HepG2 (cell line): ENCODE results near the gene HSF4. TPM values are rescaled to one million over a fixed set of nuclear protein-coding genes. Genes with fewer than 3 reads are reported as not detected.
A peak's percentile ranks its signal among the peaks of the same experiment; 100 is the strongest.

Source experiments
- ADNP ChIP-seq: sonication (generic); formaldehyde crosslinking; IDR thresholded peaks from 2 replicates; pipeline ENCODE4 v1.4.0; 2020; ENCODE audit warnings: missing genetic modification reagents
- ATRX ChIP-seq: sonication (generic); formaldehyde crosslinking; IDR thresholded peaks from 2 replicates; pipeline ENCODE4 v1.4.0; 2020; ENCODE audit warnings: missing genetic modification reagents, borderline replicate concordance
- DNMT3B ChIP-seq: conservative IDR thresholded peaks from 2 replicates; pipeline ENCODE4 v1.6.1; 2016; ENCODE audit warnings: missing biosample characterization, control low read depth
- FOXA3 ChIP-seq: IDR thresholded peaks from 2 replicates; pipeline ENCODE4 v1.6.1; 2016; ENCODE audit warnings: missing genetic modification reagents, missing compliant biosample characterization
- GMEB1 ChIP-seq: sonication (generic); formaldehyde crosslinking; IDR thresholded peaks from 2 replicates; pipeline ENCODE4 v1.5.1; 2020; ENCODE audit warnings: missing genetic modification reagents, mild to moderate bottlenecking, borderline replicate concordance
- JDP2 ChIP-seq: sonication (generic); formaldehyde crosslinking; IDR thresholded peaks from 2 replicates; pipeline ENCODE4 v1.8.1; 2022; ENCODE audit warnings: missing genetic modification reagents, borderline replicate concordance
- KLF6 ChIP-seq: IDR thresholded peaks from 2 replicates; pipeline ENCODE4 v1.8.0; 2016; ENCODE audit warnings: missing biosample characterization, missing genetic modification reagents
- MAF1 ChIP-seq: sonication (generic); formaldehyde crosslinking; IDR thresholded peaks from 2 replicates; pipeline ENCODE4 v1.5.0; 2020; ENCODE audit warnings: missing genetic modification reagents, borderline replicate concordance
- MEIS2 ChIP-seq: sonication (generic); formaldehyde crosslinking; IDR thresholded peaks from 2 replicates; pipeline ENCODE4 v1.9.0; 2021; ENCODE audit warnings: mild to moderate bottlenecking, missing genetic modification reagents
- NR2F6 ChIP-seq, 2 experiments: IDR thresholded peaks; 2 replicates each; pipeline ENCODE4 v1.6.1; 2016; ENCODE audit warnings: antibody characterized with exemption in 1 of 2, mild to moderate bottlenecking in 1 of 2
- POLR2AphosphoS2 ChIP-seq: IDR thresholded peaks from 2 replicates; pipeline ENCODE4 v1.6.1; 2011; ENCODE audit warnings: low read depth, low read length, improper control_type of control experiment
- SMARCE1 ChIP-seq: fragments of 450-650 bp; IDR thresholded peaks from 2 replicates; pipeline ENCODE4 v1.6.1; 2017; ENCODE audit warnings: borderline replicate concordance
- SNAI1 ChIP-seq: sonication (generic); formaldehyde crosslinking; IDR thresholded peaks from 2 replicates; pipeline ENCODE4 v1.5.0; 2020; ENCODE audit warnings: mild to moderate bottlenecking, missing genetic modification reagents, borderline replicate concordance
- TMF1 ChIP-seq: sonication (generic); formaldehyde crosslinking; IDR thresholded peaks from 2 replicates; pipeline ENCODE4 v1.8.1; 2022; ENCODE audit warnings: low read depth, missing genetic modification reagents
- ZBTB10 ChIP-seq: sonication (generic); formaldehyde crosslinking; IDR thresholded peaks from 2 replicates; pipeline ENCODE4 v1.4.0; 2020; ENCODE audit warnings: missing genetic modification reagents, borderline replicate concordance
- ZBTB8A ChIP-seq: sonication (generic); formaldehyde crosslinking; IDR thresholded peaks from 2 replicates; pipeline ENCODE4 v1.4.0; 2020; ENCODE audit warnings: mild to moderate bottlenecking, low read depth, missing genetic modification reagents, borderline replicate concordance
- ZNF556 ChIP-seq: sonication (generic); formaldehyde crosslinking; IDR thresholded peaks from 2 replicates; pipeline ENCODE4 v1.4.0; 2020; ENCODE audit warnings: mild to moderate bottlenecking, missing genetic modification reagents, borderline replicate concordance
- ZNF569 ChIP-seq: sonication (generic); formaldehyde crosslinking; IDR thresholded peaks from 2 replicates; pipeline ENCODE4 v1.5.0; 2020; ENCODE audit warnings: mild to moderate bottlenecking, missing genetic modification reagents, moderate library complexity, borderline replicate concordance
- ZNF574 ChIP-seq: sonication (generic); formaldehyde crosslinking; IDR thresholded peaks from 2 replicates; pipeline ENCODE4 v1.4.0; 2020; ENCODE audit warnings: missing genetic modification reagents
- ZNF639 ChIP-seq: conservative IDR thresholded peaks from 2 replicates; pipeline ENCODE4 v1.6.1; 2018; ENCODE audit warnings: missing genetic modification reagents
- ZNF768 ChIP-seq: sonication (generic); formaldehyde crosslinking; IDR thresholded peaks from 2 replicates; pipeline ENCODE4 v1.4.0; 2020; ENCODE audit warnings: missing genetic modification reagents
- polyA plus RNA-seq, 8 experiments: library from polyadenylated mRNA; depleted of rRNA in 3 of 8; stranded (reverse) in 7 of 8; unstranded in 1 of 8; fragments of >200 nt; fragmentation: Illumina TruSeq in 4 of 8; extraction: Trizol in 4 of 8; gene quantifications; 2 replicates each; pipeline versions ENCODE4 v1.2.1 to v1.2.3, GENCODE V29; 2011 to 2016; ENCODE audit warnings: low read depth in 4 of 8, missing spikeins in 1 of 8, mixed read lengths in 1 of 8; ENCODE audit not compliant: insufficient read depth in 1 of 8
- total RNA-seq, 5 experiments: library from RNA; depleted of rRNA; stranded (reverse); fragments of >200 nt; fragmentation: Illumina TruSeq; extraction: Trizol; gene quantifications; 2 replicates each; pipeline ENCODE4 v1.2.3, GENCODE V29; 2016; ENCODE audit warnings: low read depth in 1 of 5

Gene HSF4
- total and polyA plus RNA-seq, 2 of the 13 experiments (the other 11 are each of a cell fraction or from before 2014, with no cell fraction given), result 3.5 to 16.9 TPM

GRCh38 chr16:67155295-67156142 is 9.0 kb upstream of the HSF4 start (continued):
- TF ChIP-seq KLF6 (CRISPR knock-in tag), result 0 out of 2 replicates have a peak, but pooled peaks have one; percentile 33
- TF ChIP-seq ZBTB8A (CRISPR knock-in tag), result no peak
- no peak for TF ChIP-seq ZBTB10 (CRISPR knock-in tag)
- 0 out of 2 replicates have a peak, but pooled peaks have one; percentile 60 for TF ChIP-seq ADNP (CRISPR knock-in tag)
- TF ChIP-seq SNAI1 (CRISPR knock-in tag), result no peak
- TF ChIP-seq POLR2AphosphoS2, result no peak
- TF ChIP-seq ZNF569 (CRISPR knock-in tag), result no peak
- peak; percentile 77 for TF ChIP-seq ZNF574 (CRISPR knock-in tag)
- no peak; the same call in 1 of the 2 replicates for TF ChIP-seq ZNF639 (CRISPR knock-in tag)
- TF ChIP-seq JDP2 (CRISPR knock-in tag), result no peak
- no peak for TF ChIP-seq NR2F6 (IDR thresholded peaks at IDR 0.05)
- no peak for TF ChIP-seq NR2F6 (CRISPR knock-in tag; IDR thresholded peaks at IDR 0.05)
- TF ChIP-seq ZNF768 (CRISPR knock-in tag), result peak; percentile 83
- peak; percentile 94 for TF ChIP-seq ZNF556
- TF ChIP-seq FOXA3 (CRISPR knock-in tag), result 0 out of 2 replicates have a peak, but pooled peaks have one; percentile 35
- TF ChIP-seq TMF1 (CRISPR knock-in tag), result no peak
- TF ChIP-seq GMEB1 (CRISPR knock-in tag), result no peak
- peak; percentile 81; the same call in 1 of the 2 replicates for TF ChIP-seq MEIS2
- no peak for TF ChIP-seq ATRX (CRISPR knock-in tag)
- no peak for TF ChIP-seq DNMT3B (CRISPR knock-in tag)
- no peak for TF ChIP-seq SMARCE1
- TF ChIP-seq MAF1 (CRISPR knock-in tag), result peak; percentile 77; the same call in 1 of the 2 replicates
